A549 (cell line): ENCODE data around the gene LBX2.

ENCODE experiments used
- CBX8 ChIP-seq: fragments of 200-600 bp; sonication (generic); IDR thresholded peaks from 2 replicates; pipeline ENCODE4 v1.6.1; 2016
- EP300 ChIP-seq, 2 experiments: fragments of >200 bp; sonication (Bioruptor Twin); formaldehyde crosslinking; IDR thresholded peaks; 2 replicates in 1 of 2; 3 replicates in 1 of 2; pipeline ENCODE4 v1.6.1; 2016 to 2017
- HDAC2 ChIP-seq: fragments of 200-600 bp; sonication (generic); IDR thresholded peaks from 2 replicates; pipeline ENCODE4 v1.6.1; 2016
- JUN ChIP-seq, 2 experiments: fragments of >200 bp; sonication (Bioruptor Twin); formaldehyde crosslinking; IDR thresholded peaks; 2 replicates in 1 of 2; 3 replicates in 1 of 2; pipeline ENCODE4 v1.6.1; 2016 to 2017
- KDM5A ChIP-seq: fragments of 200-600 bp; sonication (generic); IDR thresholded peaks from 2 replicates; pipeline ENCODE4 v1.6.1; 2016; ENCODE audit warnings: antibody characterized with exemption, mild to moderate bottlenecking
- MAZ ChIP-seq: fragments of 150-350 bp; IDR thresholded peaks from 2 replicates; pipeline ENCODE4 v1.6.1; 2014; ENCODE audit warnings: antibody characterized with exemption, low read depth, low read length, borderline replicate concordance
- PHF8 ChIP-seq: fragments of 200-600 bp; sonication (generic); IDR thresholded peaks from 2 replicates; pipeline ENCODE4 v1.6.1; 2016; ENCODE audit warnings: low read depth, mild to moderate bottlenecking, antibody characterized with exemption, moderate library complexity, borderline replicate concordance
- POLR2A ChIP-seq: IDR thresholded peaks from 2 replicates; pipeline ENCODE4 v1.6.1; 2012; ENCODE audit warnings: mild to moderate bottlenecking, low read length
- POLR2AphosphoS2 ChIP-seq: conservative IDR thresholded peaks from 2 replicates; pipeline ENCODE4 v1.6.1; 2012; ENCODE audit warnings: low read length, improper control_type of control experiment, inconsistent platforms
- RAD21 ChIP-seq, 2 experiments: fragments of >200 bp in 1 of 2; sonication (Bioruptor Twin) in 1 of 2; formaldehyde crosslinking in 1 of 2; IDR thresholded peaks in 1 of 2; conservative IDR thresholded peaks in 1 of 2; 2 replicates in 1 of 2; 3 replicates in 1 of 2; pipeline ENCODE4 v1.6.1; 2012 to 2018; ENCODE audit warnings: inconsistent platforms in 1 of 2
- TF ChIP-seq, protein P1 (sequence below): fragments of 450-650 bp; IDR thresholded peaks from 2 replicates; pipeline ENCODE4 v1.6.1; 2014; ENCODE audit warnings: antibody characterized with exemption
- TF ChIP-seq, protein P2 (sequence below): fragments of >200 bp; sonication (Bioruptor Twin); formaldehyde crosslinking; IDR thresholded peaks from 3 replicates; pipeline ENCODE4 v1.5.1; 2016

GRCh38 chr2:74511104-74511989 is 11.9 kb upstream of the LBX2 start:
- TF ChIP-seq, protein P1, sequence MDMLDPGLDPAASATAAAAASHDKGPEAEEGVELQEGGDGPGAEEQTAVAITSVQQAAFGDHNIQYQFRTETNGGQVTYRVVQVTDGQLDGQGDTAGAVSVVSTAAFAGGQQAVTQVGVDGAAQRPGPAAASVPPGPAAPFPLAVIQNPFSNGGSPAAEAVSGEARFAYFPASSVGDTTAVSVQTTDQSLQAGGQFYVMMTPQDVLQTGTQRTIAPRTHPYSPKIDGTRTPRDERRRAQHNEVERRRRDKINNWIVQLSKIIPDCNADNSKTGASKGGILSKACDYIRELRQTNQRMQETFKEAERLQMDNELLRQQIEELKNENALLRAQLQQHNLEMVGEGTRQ, result no peak
- no peak for TF ChIP-seq HDAC2
- TF ChIP-seq, protein P2, sequence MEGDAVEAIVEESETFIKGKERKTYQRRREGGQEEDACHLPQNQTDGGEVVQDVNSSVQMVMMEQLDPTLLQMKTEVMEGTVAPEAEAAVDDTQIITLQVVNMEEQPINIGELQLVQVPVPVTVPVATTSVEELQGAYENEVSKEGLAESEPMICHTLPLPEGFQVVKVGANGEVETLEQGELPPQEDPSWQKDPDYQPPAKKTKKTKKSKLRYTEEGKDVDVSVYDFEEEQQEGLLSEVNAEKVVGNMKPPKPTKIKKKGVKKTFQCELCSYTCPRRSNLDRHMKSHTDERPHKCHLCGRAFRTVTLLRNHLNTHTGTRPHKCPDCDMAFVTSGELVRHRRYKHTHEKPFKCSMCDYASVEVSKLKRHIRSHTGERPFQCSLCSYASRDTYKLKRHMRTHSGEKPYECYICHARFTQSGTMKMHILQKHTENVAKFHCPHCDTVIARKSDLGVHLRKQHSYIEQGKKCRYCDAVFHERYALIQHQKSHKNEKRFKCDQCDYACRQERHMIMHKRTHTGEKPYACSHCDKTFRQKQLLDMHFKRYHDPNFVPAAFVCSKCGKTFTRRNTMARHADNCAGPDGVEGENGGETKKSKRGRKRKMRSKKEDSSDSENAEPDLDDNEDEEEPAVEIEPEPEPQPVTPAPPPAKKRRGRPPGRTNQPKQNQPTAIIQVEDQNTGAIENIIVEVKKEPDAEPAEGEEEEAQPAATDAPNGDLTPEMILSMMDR, result no peak
- TF ChIP-seq RAD21 (conservative IDR thresholded peaks at IDR 0.05 in 1 of 2, IDR thresholded peaks at IDR 0.05 in 1 of 2), result no peak
- no peak for TF ChIP-seq JUN (IDR thresholded peaks at IDR 0.05)
- TF ChIP-seq KDM5A, result no peak
- no peak for TF ChIP-seq POLR2AphosphoS2
- no peak for TF ChIP-seq CBX8
- TF ChIP-seq POLR2A, result no peak
- TF ChIP-seq EP300 (IDR thresholded peaks at IDR 0.05), result no peak
- TF ChIP-seq MAZ, result no peak
- TF ChIP-seq PHF8, result no peak
